ENCODE results near the gene PLXNB1.

PLXNB1 gene

GRCh38 chr3:48446425-48447193 lies 16.7 kb upstream of the PLXNB1 start, which contains the start of gene ATRIP:
Gene ATRIP, plus strand, starts transcription at chr3:48446737. Its CDS starts 109 bp downstream, at chr3:48446846.
- ATAC-seq (peak; percentile 99), DNase-seq (peak; percentile 81 to 84)
- no peaks in the 10 kb centered on the region for H3K9me3 Mint-ChIP-seq
- peak within 1 kb of the TSS; percentile 91 to 94 for H3K27ac Mint-ChIP-seq
- H3K4me3 Mint-ChIP-seq = peak within 1 kb of the TSS; percentile 91 to 97
- peaks cover 44% of the 10 kb centered on the region for H3K4me1 Mint-ChIP-seq
- no peaks in the 10 kb centered on the region for H3K27me3 Mint-ChIP-seq

GRCh38 chr3:48446043-48446424 lies 16.1 kb upstream of the PLXNB1 start:
- Mint-ChIP-seq H3K27me3 (no peaks in the 10 kb centered on the region), H3K4me3 (peak overlapping the region; percentile 91 to 97), H3K27ac (peak overlapping the region; percentile 91 to 94), H3K9me3 (no peaks in the 10 kb centered on the region), H3K4me1 (peaks cover 49% of the 10 kb centered on the region)
- DNase-seq (no peak), ATAC-seq (no peak)

GRCh38 chr3:48445277-48445882 lies 15.5 kb upstream of the PLXNB1 start:
- Mint-ChIP-seq H3K27me3 (no peaks in the 10 kb centered on the region), H3K4me1 (peaks cover 49% of the 10 kb centered on the region), H3K4me3 (peak overlapping the region; percentile 91 to 97), H3K27ac (no peak overlapping the region), H3K9me3 (no peaks in the 10 kb centered on the region)
- ATAC-seq (no peak), DNase-seq (no peak)

GRCh38 chr3:48441940-48442339 lies 12.1 kb upstream of the PLXNB1 start:
- Mint-ChIP-seq H3K27ac (no peak overlapping the region), H3K27me3 (no peaks in the 10 kb centered on the region), H3K4me1 (peaks cover 54% of the 10 kb centered on the region), H3K9me3 (no peaks in the 10 kb centered on the region), H3K4me3 (peak overlapping the region; percentile 89 to 96)
- ATAC-seq (no peak), DNase-seq (no peak)

- Mint-ChIP-seq H3K9me3 (no peaks in the 10 kb centered on the region), H3K27me3 (no peaks in the 10 kb centered on the region), H3K27ac (peak overlapping the region; percentile 89 to 94), H3K4me1 (peaks cover 45% of the 10 kb centered on the region), H3K4me3 (peak overlapping the region; percentile 89 to 96)
- ATAC-seq = peak; percentile 0
- no peak for DNase-seq
These were observed 10.7 kb upstream of the PLXNB1 start for GRCh38 chr3:48440590-48440958.

GRCh38 chr3:48439820-48440589 lies 10.1 kb upstream of the PLXNB1 start, which contains the start of the genes CCDC51 and TMA7:
Gene CCDC51, minus strand, starts transcription at chr3:48440119. Its CDS starts 4,991 bp downstream, at chr3:48435128.
Gene TMA7, plus strand, starts transcription at chr3:48440257. Its CDS starts 40 bp downstream, at chr3:48440297.
- DNase-seq (peak; percentile 95 to 98), ATAC-seq (peak; percentile 98)
- peaks cover 40% of the 10 kb centered on the region for H3K4me1 Mint-ChIP-seq
- H3K9me3 Mint-ChIP-seq = no peaks in the 10 kb centered on the region
- peak within 1 kb of the TSS; percentile 89 to 94 for H3K27ac Mint-ChIP-seq
- H3K27me3 Mint-ChIP-seq = no peaks in the 10 kb centered on the region
- peak within 1 kb of the TSS; percentile 89 to 96 for H3K4me3 Mint-ChIP-seq

- H3K27me3 Mint-ChIP-seq = no peaks in the 10 kb centered on the region
- H3K4me3 Mint-ChIP-seq = peak overlapping the region in 1 of 2 donors; percentile 6
- H3K27ac Mint-ChIP-seq = no peak overlapping the region
- H3K4me1 Mint-ChIP-seq = peaks cover 41% of the 10 kb centered on the region
- ATAC-seq = no peak
- no peaks in the 10 kb centered on the region for H3K9me3 Mint-ChIP-seq
- DNase-seq = no peak
These were observed 7.9 kb upstream of the PLXNB1 start for GRCh38 chr3:48437812-48438211.

GRCh38 chr3:48436855-48437254 lies 7.0 kb upstream of the PLXNB1 start:
- DNase-seq (no peak), ATAC-seq (no peak)
- Mint-ChIP-seq H3K4me3 (no peak overlapping the region), H3K9me3 (no peaks in the 10 kb centered on the region), H3K27me3 (no peaks in the 10 kb centered on the region), H3K4me1 (peaks cover 38% of the 10 kb centered on the region), H3K27ac (no peak overlapping the region)

GRCh38 chr3:48436477-48436787 lies 6.5 kb upstream of the PLXNB1 start:
- H3K9me3 Mint-ChIP-seq = no peaks in the 10 kb centered on the region
- no peak overlapping the region for H3K4me3 Mint-ChIP-seq
- DNase-seq (no peak), ATAC-seq (no peak)
- peaks cover 34% of the 10 kb centered on the region for H3K4me1 Mint-ChIP-seq
- no peak overlapping the region for H3K27ac Mint-ChIP-seq
- H3K27me3 Mint-ChIP-seq = no peaks in the 10 kb centered on the region

- no peak overlapping the region for H3K4me3 Mint-ChIP-seq
- no peak overlapping the region for H3K27ac Mint-ChIP-seq
- peaks cover 34% of the 10 kb centered on the region for H3K4me1 Mint-ChIP-seq
- H3K9me3 Mint-ChIP-seq = no peaks in the 10 kb centered on the region
- H3K27me3 Mint-ChIP-seq = peaks cover under 1% of the 10 kb centered on the region
- DNase-seq (peak; percentile 78 to 82), ATAC-seq (peak; percentile 38)
These were observed 6.0 kb upstream of the PLXNB1 start for GRCh38 chr3:48435774-48436476.

GRCh38 chr3:48435223-48435595 lies 5.3 kb upstream of the PLXNB1 start:
- Mint-ChIP-seq H3K4me1 (peaks cover 42% of the 10 kb centered on the region), H3K4me3 (no peak overlapping the region), H3K9me3 (no peaks in the 10 kb centered on the region), H3K27me3 (peaks cover 8% of the 10 kb centered on the region), H3K27ac (peak overlapping the region in 1 of 2 donors; percentile 12)
- DNase-seq (no peak), ATAC-seq (no peak)

GRCh38 chr3:48434591-48435222 lies 4.8 kb upstream of the PLXNB1 start:
- DNase-seq (no peak), ATAC-seq (no peak)
- peaks cover 43% of the 10 kb centered on the region for H3K4me1 Mint-ChIP-seq
- H3K4me3 Mint-ChIP-seq = no peak overlapping the region
- no peaks in the 10 kb centered on the region for H3K9me3 Mint-ChIP-seq
- no peak overlapping the region for H3K27ac Mint-ChIP-seq
- H3K27me3 Mint-ChIP-seq = peaks cover 12% of the 10 kb centered on the region

- H3K27me3 Mint-ChIP-seq = peaks cover 12% of the 10 kb centered on the region
- peaks cover 35% of the 10 kb centered on the region for H3K4me1 Mint-ChIP-seq
- ATAC-seq (no peak), DNase-seq (no peak)
- H3K4me3 Mint-ChIP-seq = no peak overlapping the region
- H3K27ac Mint-ChIP-seq = no peak overlapping the region
- H3K9me3 Mint-ChIP-seq = no peaks in the 10 kb centered on the region
These were observed 3.7 kb upstream of the PLXNB1 start for GRCh38 chr3:48433472-48434118.

GRCh38 chr3:48432411-48433371 lies 2.8 kb upstream of the PLXNB1 start:
- Mint-ChIP-seq H3K27ac (no peak overlapping the region), H3K27me3 (peaks cover 21% of the 10 kb centered on the region), H3K9me3 (no peaks in the 10 kb centered on the region), H3K4me3 (no peak overlapping the region), H3K4me1 (peaks cover 26% of the 10 kb centered on the region)
- no peak for ATAC-seq
- no peak for DNase-seq

Measured in stimulated activated naive CD8-positive, alpha-beta T cell treated with anti-CD3 and anti-CD28 coated beads, Interleukin-15, amount 100 ng/mL, for 72 hours (primary cell).